Measurements from ENCODE around the gene MKRN2OS. TPM values are rescaled to one million over a fixed set of nuclear protein-coding genes. Genes with fewer than 3 reads are reported as not detected.

The MKRN2OS gene
- total RNA-seq, 4 donors from 2014 or later, result 3.8 to 9.7 TPM; not detected in 2

DNA sequence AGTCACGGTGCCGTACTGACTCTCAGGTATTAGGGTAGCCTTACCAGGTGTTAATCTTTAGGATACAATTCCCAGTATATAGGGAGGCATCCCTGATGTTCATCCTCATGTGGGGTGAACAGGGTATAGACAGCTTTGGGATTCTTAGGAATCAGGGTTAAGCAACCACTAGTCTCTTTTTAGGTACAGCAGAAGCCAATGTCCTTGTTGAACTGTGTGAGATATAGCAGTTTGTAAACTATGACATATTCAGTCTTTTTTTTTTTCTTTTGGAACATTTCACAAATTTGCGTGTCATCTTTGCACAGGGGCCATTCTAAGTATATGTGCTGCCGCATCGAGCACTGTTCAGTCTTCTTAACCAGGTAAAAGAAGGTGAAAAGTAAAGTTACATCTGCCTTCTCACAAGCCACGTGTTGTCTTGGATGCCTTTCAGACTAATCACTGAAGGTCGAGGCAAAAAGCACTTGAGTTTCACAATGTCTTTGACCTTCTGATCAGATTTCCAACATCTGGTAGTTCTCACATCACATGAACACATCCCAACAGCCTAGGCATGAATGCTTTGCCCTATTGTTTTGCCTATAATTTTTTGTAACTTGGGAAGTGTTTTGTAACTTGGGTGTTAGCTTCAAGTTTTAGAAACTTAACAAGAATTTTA, 43.8 kb downstream of the MKRN2OS start:
- TF ChIP-seq, protein P1, sequence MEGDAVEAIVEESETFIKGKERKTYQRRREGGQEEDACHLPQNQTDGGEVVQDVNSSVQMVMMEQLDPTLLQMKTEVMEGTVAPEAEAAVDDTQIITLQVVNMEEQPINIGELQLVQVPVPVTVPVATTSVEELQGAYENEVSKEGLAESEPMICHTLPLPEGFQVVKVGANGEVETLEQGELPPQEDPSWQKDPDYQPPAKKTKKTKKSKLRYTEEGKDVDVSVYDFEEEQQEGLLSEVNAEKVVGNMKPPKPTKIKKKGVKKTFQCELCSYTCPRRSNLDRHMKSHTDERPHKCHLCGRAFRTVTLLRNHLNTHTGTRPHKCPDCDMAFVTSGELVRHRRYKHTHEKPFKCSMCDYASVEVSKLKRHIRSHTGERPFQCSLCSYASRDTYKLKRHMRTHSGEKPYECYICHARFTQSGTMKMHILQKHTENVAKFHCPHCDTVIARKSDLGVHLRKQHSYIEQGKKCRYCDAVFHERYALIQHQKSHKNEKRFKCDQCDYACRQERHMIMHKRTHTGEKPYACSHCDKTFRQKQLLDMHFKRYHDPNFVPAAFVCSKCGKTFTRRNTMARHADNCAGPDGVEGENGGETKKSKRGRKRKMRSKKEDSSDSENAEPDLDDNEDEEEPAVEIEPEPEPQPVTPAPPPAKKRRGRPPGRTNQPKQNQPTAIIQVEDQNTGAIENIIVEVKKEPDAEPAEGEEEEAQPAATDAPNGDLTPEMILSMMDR (IDR thresholded peaks at IDR 0.05), result no peak
- TF ChIP-seq POLR2A (IDR thresholded peaks at IDR 0.05) (no peak), EP300 (IDR thresholded peaks at IDR 0.05; ENCODE audit: low read depth) (no peak), POLR2AphosphoS5 (IDR thresholded peaks at IDR 0.05) (peak in 2 of 3 donors; percentile 41 to 67)
- Histone ChIP-seq H3K4me3 (no peak overlapping the region), H3K27ac (no peak overlapping the region), H3K36me3 (peaks cover 0 to 35% (median 13%) of the 10 kb centered on the region in 4 donors), H3K27me3 (no peaks in the 10 kb centered on the region), H3K9me3 (no peaks in the 10 kb centered on the region), H3K4me1 (no peaks in the 10 kb centered on the region)
- no peak for DNase-seq
- intact Hi-C loops (cut with DNase I; ENCODE audit: low total_unique reads), result no loop called here
- in situ Hi-C loops (cut with MboI; ENCODE audit: low pct_ligation_motif_present in 1 of 4, low pct_unique_long_range_greater_than_20kb in 1 of 4, low sequenced_read_pairs in 3 of 4), result no loop called here
- 68 to 78% methylated on average over 6 to 7 of the region's 7 CpGs for WGBS, 2 donors (ENCODE audit: low coverage in 1 of 2)

DNA sequence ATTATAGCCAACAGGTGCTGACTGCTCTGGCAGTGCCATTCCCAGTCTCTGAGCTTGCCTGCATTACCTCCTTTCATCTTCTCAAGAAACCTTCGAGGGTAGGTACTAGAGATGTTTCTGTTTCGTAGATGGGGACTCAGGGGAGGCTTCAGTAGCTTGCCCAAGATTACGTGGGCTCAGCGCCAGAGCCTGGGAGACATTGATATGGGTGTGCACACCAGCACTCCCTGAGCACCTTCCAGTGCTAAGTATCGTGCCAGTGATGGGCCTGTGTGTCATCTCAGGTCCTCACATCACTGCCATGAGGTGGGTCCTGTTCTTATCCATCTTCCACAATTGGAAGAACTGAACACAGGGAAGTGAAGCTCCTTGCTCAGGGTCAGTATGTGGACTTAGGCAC, 45.8 kb downstream of the MKRN2OS start:
- WGBS, 2 donors (ENCODE audit: low coverage in 1 of 2), result 97 to 100% methylated on average over 2 to 5 of the region's 5 CpGs
- TF ChIP-seq, protein P1 (IDR thresholded peaks at IDR 0.05), result no peak
- no peak for TF ChIP-seq POLR2A (IDR thresholded peaks at IDR 0.05)
- TF ChIP-seq EP300 (IDR thresholded peaks at IDR 0.05; ENCODE audit: low read depth), result no peak
- TF ChIP-seq POLR2AphosphoS5 (IDR thresholded peaks at IDR 0.05), result no peak
- H3K36me3 ChIP-seq, result peaks cover 0 to 34% (median 14%) of the 10 kb centered on the region in 4 donors
- H3K27ac ChIP-seq, result no peak overlapping the region
- DNase-seq, result no peak
- H3K4me1 ChIP-seq, result no peaks in the 10 kb centered on the region
- H3K27me3 ChIP-seq, result no peaks in the 10 kb centered on the region
- in situ Hi-C loops (cut with MboI; ENCODE audit: low pct_ligation_motif_present in 1 of 4, low pct_unique_long_range_greater_than_20kb in 1 of 4, low sequenced_read_pairs in 3 of 4) (loop anchor here in 1 of 4 donors (25.0 kb wide), 1 partner anchor 362 kb away; no protein-coding TSS in a partner anchor), intact Hi-C loops (cut with DNase I; ENCODE audit: low total_unique reads) (no loop called here)
- H3K9me3 ChIP-seq, result no peaks in the 10 kb centered on the region
- H3K4me3 ChIP-seq, result no peak overlapping the region

DNA sequence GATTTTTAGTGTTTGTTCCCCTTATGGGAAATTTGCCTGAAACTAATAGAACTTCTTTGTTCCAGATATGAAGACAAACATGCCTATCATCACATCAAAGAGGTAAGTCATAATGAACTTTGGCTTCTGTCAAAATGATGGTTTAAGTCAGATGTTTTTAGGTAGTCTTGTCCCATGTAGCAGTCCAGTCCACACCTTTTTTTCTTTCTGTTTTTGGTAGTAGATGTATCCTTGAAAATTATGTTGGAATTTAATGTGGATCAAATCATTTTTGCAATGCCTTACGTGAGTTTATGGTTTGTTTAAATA, 48.9 kb downstream of the MKRN2OS start:
- H3K27me3 ChIP-seq, result no peaks in the 10 kb centered on the region
- no peaks in the 10 kb centered on the region for H3K4me1 ChIP-seq
- H3K9me3 ChIP-seq, result no peaks in the 10 kb centered on the region
- no peak overlapping the region for H3K27ac ChIP-seq
- WGBS, 2 donors (ENCODE audit: low coverage in 1 of 2), result 75% methylated on average over 1 of the region's 1 CpG; no CpG with 5 or more reads in 1 of the 2 donors
- no peak for DNase-seq
- no peak for TF ChIP-seq POLR2A (IDR thresholded peaks at IDR 0.05)
- TF ChIP-seq POLR2AphosphoS5 (IDR thresholded peaks at IDR 0.05), result no peak
- TF ChIP-seq EP300 (IDR thresholded peaks at IDR 0.05; ENCODE audit: low read depth), result no peak
- H3K4me3 ChIP-seq, result no peak overlapping the region
- intact Hi-C loops (cut with DNase I; ENCODE audit: low total_unique reads), result no loop called here
- in situ Hi-C loops (cut with MboI; ENCODE audit: low pct_ligation_motif_present in 1 of 4, low pct_unique_long_range_greater_than_20kb in 1 of 4, low sequenced_read_pairs in 3 of 4), result loop anchor here in 1 of 4 donors (25.0 kb wide), 1 partner anchor 359 kb away; no protein-coding TSS in a partner anchor
- H3K36me3 ChIP-seq, result peaks cover 0 to 35% (median 10%) of the 10 kb centered on the region in 4 donors

DNA sequence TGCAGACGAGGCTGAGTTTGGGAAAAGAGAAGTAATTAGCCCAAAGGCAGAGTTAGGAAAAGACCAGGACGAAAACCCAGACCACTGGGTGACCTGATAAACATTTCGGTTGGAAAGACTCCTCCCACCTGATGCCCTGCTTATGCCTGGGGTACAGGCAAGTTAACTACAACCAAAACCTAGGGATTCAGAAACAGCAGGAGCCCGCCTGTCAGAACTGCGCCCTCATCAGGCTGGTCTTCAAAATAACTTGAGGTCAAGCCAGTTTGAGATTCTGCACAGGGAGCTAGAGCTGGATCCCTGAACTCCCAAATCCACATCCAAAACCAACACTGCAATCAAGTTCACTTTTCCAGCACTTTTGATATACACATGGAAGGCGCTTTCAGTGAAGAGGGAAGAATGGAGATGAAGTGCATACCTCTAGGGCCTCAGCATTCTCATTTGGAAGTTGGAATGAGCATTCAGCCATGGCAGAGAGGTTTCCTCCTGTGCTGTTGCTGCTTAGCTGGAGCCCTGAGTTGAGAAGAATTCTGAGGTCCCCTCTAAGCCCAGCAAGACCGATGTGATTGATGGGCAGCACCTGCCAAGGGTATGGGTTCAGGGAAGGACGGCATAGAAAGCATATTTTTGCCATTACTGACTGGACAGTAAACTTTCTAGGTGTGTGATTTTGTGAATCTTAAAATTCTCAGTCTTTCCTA, 49.4 kb downstream of the MKRN2OS start:
- intact Hi-C loops (cut with DNase I; ENCODE audit: low total_unique reads) (no loop called here), in situ Hi-C loops (cut with MboI; ENCODE audit: low pct_ligation_motif_present in 1 of 4, low pct_unique_long_range_greater_than_20kb in 1 of 4, low sequenced_read_pairs in 3 of 4) (loop anchor here in 1 of 4 donors (25.0 kb wide), 1 partner anchor 359 kb away; no protein-coding TSS in a partner anchor)
- Histone ChIP-seq H3K4me3 (no peak overlapping the region), H3K36me3 (peaks cover 0 to 35% (median 10%) of the 10 kb centered on the region in 4 donors), H3K27ac (no peak overlapping the region), H3K27me3 (no peaks in the 10 kb centered on the region), H3K4me1 (no peaks in the 10 kb centered on the region), H3K9me3 (no peaks in the 10 kb centered on the region)
- 93 to 100% methylated on average over 2 to 8 of the region's 8 CpGs for WGBS, 2 donors (ENCODE audit: low coverage in 1 of 2)
- no peak for TF ChIP-seq POLR2AphosphoS5 (IDR thresholded peaks at IDR 0.05)
- TF ChIP-seq, protein P1 (IDR thresholded peaks at IDR 0.05), result no peak
- TF ChIP-seq POLR2A (IDR thresholded peaks at IDR 0.05), result no peak
- no peak for TF ChIP-seq EP300 (IDR thresholded peaks at IDR 0.05; ENCODE audit: low read depth)
- DNase-seq, result no peak
